ENCODE results near the gene LGR6. TPM values are rescaled to one million over a fixed set of nuclear protein-coding genes. Genes with fewer than 3 reads are reported as not detected.

Gene LGR6
- polyA plus RNA-seq, 3 donors, result not detected

- no peaks in the 10 kb centered on the region for H3K79me2 ChIP-seq (ENCODE audit: insufficient read depth, low read length)
- no peaks in the 10 kb centered on the region for H3K4me1 ChIP-seq (ENCODE audit: control insufficient read depth in 1 of 2, insufficient read depth in 2 of 2, low read length in 2 of 2)
- H3K9ac ChIP-seq (ENCODE audit: insufficient read depth, low read length, poor library complexity, severe bottlenecking), result no peak overlapping the region
- no peaks in the 10 kb centered on the region for H3K4me1 Mint-ChIP-seq
- H2AFZ ChIP-seq (ENCODE audit: insufficient read depth, low read depth, low read length, poor library complexity, severe bottlenecking), result no peak overlapping the region
- H3K27ac Mint-ChIP-seq, result no peak overlapping the region
- peak; percentile 29 for TF ChIP-seq CTCF (IDR thresholded peaks at IDR 0.05)
- 0% methylated on average over 1 of the region's 1 CpG for WGBS (ENCODE audit: insufficient coverage)
- no peak overlapping the region for H3K4me2 ChIP-seq (replicated peaks; ENCODE audit: extremely low read depth, low read length, poor library complexity, severe bottlenecking)
- H3K9me3 ChIP-seq (replicated peaks in 1 of 2; ENCODE audit: control insufficient read depth in 1 of 2, insufficient read depth in 1 of 2, low read length in 2 of 2), result no peaks in the 10 kb centered on the region
- intact Hi-C loops (cut with micrococcal nuclease), result no loop called here
- H3K36me3 Mint-ChIP-seq, result no peaks in the 10 kb centered on the region
- H3K27ac ChIP-seq (ENCODE audit: low read depth in 1 of 2, low read length in 2 of 2), result no peak overlapping the region
- no peaks in the 10 kb centered on the region for H3K36me3 ChIP-seq (replicated peaks in 1 of 2; ENCODE audit: control insufficient read depth in 1 of 2, insufficient read depth in 2 of 2, low read length in 2 of 2)
- H4K20me1 ChIP-seq (ENCODE audit: insufficient read depth, low read length), result no peaks in the 10 kb centered on the region
- H3K27me3 Mint-ChIP-seq (ENCODE audit: low read depth in 3 of 3), result peaks cover 0 to 14% (median 11%) of the 10 kb centered on the region in 3 donors
- no peak overlapping the region for H3K4me3 ChIP-seq (replicated peaks in 1 of 3; ENCODE audit: low read depth in 2 of 3, low read length in 3 of 3)
- DNase-seq, result no peak
- H3K9me3 Mint-ChIP-seq, result no peaks in the 10 kb centered on the region
- no peaks in the 10 kb centered on the region for H3K27me3 ChIP-seq (ENCODE audit: control insufficient read depth in 2 of 2, insufficient read depth in 2 of 2, low read length in 2 of 2)
- H3K4me3 Mint-ChIP-seq, result no peak overlapping the region
Measured at GRCh38 chr1:202274611-202275010, 81.0 kb downstream of the LGR6 start.

GRCh38 chr1:202275061-202275770 lies 81.6 kb downstream of the LGR6 start:
- Histone ChIP-seq H2AFZ (ENCODE audit: insufficient read depth, low read depth, low read length, poor library complexity, severe bottlenecking) (no peak overlapping the region), H3K4me3 (replicated peaks in 1 of 3; ENCODE audit: low read depth in 2 of 3, low read length in 3 of 3) (no peak overlapping the region), H3K79me2 (ENCODE audit: insufficient read depth, low read length) (no peaks in the 10 kb centered on the region), H3K9ac (ENCODE audit: insufficient read depth, low read length, poor library complexity, severe bottlenecking) (no peak overlapping the region), H3K4me1 (ENCODE audit: control insufficient read depth in 1 of 2, insufficient read depth in 2 of 2, low read length in 2 of 2) (no peaks in the 10 kb centered on the region), H3K36me3 (replicated peaks in 1 of 2; ENCODE audit: control insufficient read depth in 1 of 2, insufficient read depth in 2 of 2, low read length in 2 of 2) (no peaks in the 10 kb centered on the region), H3K4me2 (replicated peaks; ENCODE audit: extremely low read depth, low read length, poor library complexity, severe bottlenecking) (no peak overlapping the region), H3K9me3 (replicated peaks in 1 of 2; ENCODE audit: control insufficient read depth in 1 of 2, insufficient read depth in 1 of 2, low read length in 2 of 2) (no peaks in the 10 kb centered on the region), H3K27ac (ENCODE audit: low read depth in 1 of 2, low read length in 2 of 2) (no peak overlapping the region), H4K20me1 (ENCODE audit: insufficient read depth, low read length) (no peaks in the 10 kb centered on the region), H3K27me3 (ENCODE audit: control insufficient read depth in 2 of 2, insufficient read depth in 2 of 2, low read length in 2 of 2) (no peaks in the 10 kb centered on the region)
- Mint-ChIP-seq H3K4me1 (no peaks in the 10 kb centered on the region), H3K9me3 (no peaks in the 10 kb centered on the region), H3K27me3 (ENCODE audit: low read depth in 3 of 3) (peaks cover 0 to 16% (median 13%) of the 10 kb centered on the region in 3 donors), H3K4me3 (no peak overlapping the region), H3K36me3 (no peaks in the 10 kb centered on the region), H3K27ac (no peak overlapping the region)
- no peak for DNase-seq
- no peak for TF ChIP-seq CTCF (IDR thresholded peaks at IDR 0.05)
- WGBS (ENCODE audit: insufficient coverage), result 100% methylated on average over 1 of the region's 3 CpGs
- intact Hi-C loops (cut with micrococcal nuclease), result no loop called here
